SIG-M5 treated with dmso at 0.1 percent for 504 hours (cell line): Measurements from ENCODE around the gene RUNX1.
A peak's percentile ranks its signal among the peaks of the same experiment; 100 is the strongest.
"Not testable (repeated sequence)": the region's sequence is repeated elsewhere in the genome, so short reads cannot be mapped to it uniquely, and the experiment has no call there.

ENCODE experiments used
- DNase-seq: peaks from one replicate; lab custom pipeline; 2025; ENCODE audit not compliant: unreplicated experiment; lab: John Stamatoyannopoulos, UW

Gene RUNX1

GRCh38 chr21:34994766-34995631, 54.1 kb downstream of the RUNX1 start:
- no peak for DNase-seq

GRCh38 chr21:34993521-34993921, 55.6 kb downstream of the RUNX1 start:
- DNase-seq = not testable (repeated sequence)

- DNase-seq = no peak
These were observed 56.2 kb downstream of the RUNX1 start for GRCh38 chr21:34992736-34993398.

- no peak for DNase-seq
These were observed 56.9 kb downstream of the RUNX1 start for GRCh38 chr21:34992180-34992579.

- DNase-seq = no peak
These were observed 57.6 kb downstream of the RUNX1 start for GRCh38 chr21:34991366-34991957.

GRCh38 chr21:34990842-34991241, 58.3 kb downstream of the RUNX1 start:
- DNase-seq = no peak

GRCh38 chr21:34989337-34990151, 59.6 kb downstream of the RUNX1 start:
- DNase-seq = no peak

- DNase-seq = no peak
These were observed 60.5 kb downstream of the RUNX1 start for GRCh38 chr21:34988625-34989024.

- DNase-seq = no peak
These were observed 61.0 kb downstream of the RUNX1 start for GRCh38 chr21:34988139-34988538.

- no peak for DNase-seq
These were observed 61.5 kb downstream of the RUNX1 start for GRCh38 chr21:34987501-34988072.

- DNase-seq = no peak
These were observed 62.3 kb downstream of the RUNX1 start for GRCh38 chr21:34986561-34987500.

GRCh38 chr21:34984356-34985058, 64.6 kb downstream of the RUNX1 start:
- DNase-seq = no peak

GRCh38 chr21:34983680-34984086, 65.4 kb downstream of the RUNX1 start:
- DNase-seq = peak; percentile 46

- DNase-seq = no peak
These were observed 67.3 kb downstream of the RUNX1 start for GRCh38 chr21:34981791-34982190.

- no peak for DNase-seq
These were observed 68.5 kb downstream of the RUNX1 start for GRCh38 chr21:34980423-34981115.

GRCh38 chr21:34979383-34979782, 69.7 kb downstream of the RUNX1 start:
- DNase-seq = no peak

- no peak for DNase-seq
These were observed 71.8 kb downstream of the RUNX1 start for GRCh38 chr21:34977333-34977732.

- DNase-seq = no peak
These were observed 74.7 kb downstream of the RUNX1 start for GRCh38 chr21:34974162-34974981.
